HepG2 (cell line): ENCODE measurements around the gene ANKRD44. TPM values are rescaled to one million over a fixed set of nuclear protein-coding genes. Genes with fewer than 3 reads are reported as not detected.

ENCODE experiments used
- ATAC-seq: fragments of 200-7000 bp; cut with Tn5 transposase; 3 replicates; pipeline ENCODE4 v1.9.1; 2020; ENCODE audit warnings: mild to moderate bottlenecking, moderate library complexity
- BruUV-seq: library from RNA; stranded (reverse); fragments of 400-500 nt; replicated peaks from 2 replicates; lab custom pipeline; 2021; lab: Mats Ljungman, UMichigan
- CTCF ChIA-PET: fragments of 300-600 bp; formaldehyde crosslinking; extraction: SDS; loops from one replicate; lab custom pipeline; 2021; ENCODE audit warnings: low total read pairs, inconsistent platforms, low intra/inter-chr PET ratio; lab: Yijun Ruan, JAX
- POLR2A ChIA-PET: fragments of 350-600 bp; sonication (Branson Sonifier 250); formaldehyde crosslinking; loops from one replicate; lab custom pipeline; 2020; ENCODE audit warnings: antibody characterized with exemption, inconsistent platforms; lab: Yijun Ruan, JAX
- DNase-seq: peaks from one replicate; pipeline ENCODE4 v3.0.0-alpha.2; 2015; ENCODE audit warnings: low spot score
- FAIRE-seq: peaks from 3 replicates; lab custom pipeline; 2011; peaks lifted over from hg19 to GRCh38; lab: Jason Lieb, UNC
- H2AFZ ChIP-seq: one replicate; pipeline ENCODE4 v1.6.1; 2011; ENCODE audit warnings: low read length, inconsistent platforms
- H3K27ac ChIP-seq: fragments of 300-600 bp; 3 replicates; pipeline ENCODE4 v1.8.0; 2011; ENCODE audit warnings: mixed run types, mild to moderate bottlenecking, mixed read lengths, low read length, inconsistent platforms; ENCODE audit not compliant: insufficient read depth; ENCODE audit errors: extremely low read length
- H3K27me3 ChIP-seq, 2 experiments: fragments of 200-600 bp in 1 of 2; 2 replicates in 1 of 2; 3 replicates in 1 of 2; pipeline versions ENCODE4 v1.6.0 to v1.8.0; 2011; ENCODE audit warnings: low read length in 2 of 2, mild to moderate bottlenecking in 2 of 2, moderate library complexity in 2 of 2, inconsistent platforms in 1 of 2; ENCODE audit not compliant: insufficient read depth in 2 of 2, control insufficient read depth in 1 of 2
- H3K36me3 ChIP-seq, 2 experiments: fragments of 200-600 bp in 1 of 2; replicated peaks in 1 of 2; 2 replicates in 1 of 2; 3 replicates in 1 of 2; pipeline versions ENCODE4 v1.5.1 to v1.8.0; 2011; ENCODE audit warnings: low read length in 2 of 2, inconsistent platforms in 1 of 2; ENCODE audit not compliant: insufficient read depth in 2 of 2, control insufficient read depth in 1 of 2
- H3K4me1 ChIP-seq: 2 replicates; pipeline ENCODE4 v1.5.1; 2012; ENCODE audit warnings: low read length, inconsistent platforms; ENCODE audit not compliant: insufficient read depth
- H3K4me2 ChIP-seq: 2 replicates; pipeline ENCODE4 v1.6.0; 2011; ENCODE audit warnings: low read depth, low read length, inconsistent platforms
- H3K4me3 ChIP-seq, 3 experiments: fragments of 200-600 bp in 1 of 3; sonication (generic), shearing (Covaris generic) in 1 of 3; replicated peaks in 1 of 3; 2 replicates each; pipeline ENCODE4 v1.5.1; 2011 to 2016; ENCODE audit warnings: low read length in 3 of 3, inconsistent platforms in 2 of 3, low read depth in 2 of 3, mild to moderate bottlenecking in 2 of 3, control low read depth in 1 of 3, mixed read lengths in 1 of 3; ENCODE audit not compliant: insufficient read depth in 1 of 3
- H3K79me2 ChIP-seq: one replicate; pipeline ENCODE4 v1.6.1; 2011; ENCODE audit warnings: low read length, inconsistent platforms; ENCODE audit not compliant: insufficient read depth
- H3K9ac ChIP-seq: 2 replicates; pipeline ENCODE4 v1.6.0; 2011; ENCODE audit warnings: mild to moderate bottlenecking, low read depth, low read length, inconsistent platforms; ENCODE audit not compliant: insufficient read depth
- H3K9me3 ChIP-seq: 2 replicates; pipeline ENCODE4 v1.5.1; 2012; ENCODE audit warnings: mild to moderate bottlenecking, low read length
- H4K20me1 ChIP-seq: 2 replicates; pipeline ENCODE4 v1.6.0; 2011; ENCODE audit warnings: inconsistent platforms, mild to moderate bottlenecking, low read length, moderate library complexity; ENCODE audit not compliant: insufficient read depth
- ETV5 ChIP-seq: IDR thresholded peaks from 2 replicates; pipeline ENCODE4 v1.6.1; 2018; ENCODE audit warnings: missing biosample characterization, missing genetic modification reagents, inconsistent platforms, borderline replicate concordance
- GLI4 ChIP-seq: sonication (generic); formaldehyde crosslinking; IDR thresholded peaks from 2 replicates; pipeline ENCODE4 v1.5.1; 2020; ENCODE audit warnings: missing genetic modification reagents, mild to moderate bottlenecking, moderate library complexity, borderline replicate concordance
- PRMT3 ChIP-seq: sonication (generic); formaldehyde crosslinking; IDR thresholded peaks from 2 replicates; pipeline ENCODE4 v1.8.1; 2022; ENCODE audit warnings: low read depth, mild to moderate bottlenecking, moderate library complexity, missing genetic modification reagents, borderline replicate concordance
- STAG1 ChIP-seq: sonication (generic); formaldehyde crosslinking; IDR thresholded peaks from 2 replicates; pipeline ENCODE4 v1.4.0; 2020; ENCODE audit warnings: missing genetic modification reagents
- THYN1 ChIP-seq: sonication (generic); formaldehyde crosslinking; IDR thresholded peaks from 2 replicates; pipeline ENCODE4 v1.8.1; 2023; ENCODE audit warnings: low read depth, mild to moderate bottlenecking, moderate library complexity, missing genetic modification reagents, borderline replicate concordance
- ZNF343 ChIP-seq: sonication (generic); formaldehyde crosslinking; IDR thresholded peaks from 2 replicates; pipeline ENCODE4 v1.4.0; 2020; ENCODE audit warnings: mild to moderate bottlenecking, missing genetic modification reagents
- ZNF383 ChIP-seq: sonication (generic); formaldehyde crosslinking; IDR thresholded peaks from 2 replicates; pipeline ENCODE4 v1.4.0; 2020; ENCODE audit warnings: missing genetic modification reagents, mild to moderate bottlenecking, borderline replicate concordance
- ZNF777 ChIP-seq: sonication (generic); formaldehyde crosslinking; IDR thresholded peaks from 2 replicates; pipeline ENCODE4 v1.4.0; 2020; ENCODE audit warnings: missing genetic modification reagents
- ZZZ3 ChIP-seq: sonication (generic); formaldehyde crosslinking; IDR thresholded peaks from 2 replicates; pipeline ENCODE4 v1.4.0; 2020; ENCODE audit warnings: missing genetic modification reagents, mild to moderate bottlenecking, borderline replicate concordance
- in situ Hi-C: cut with HindIII; loops from 2 replicates; pipeline ENCODE4 v1.10.0; 2017; ENCODE audit warnings: low pct_unique_long_range_greater_than_20kb; ENCODE audit not compliant: extremely low pct_ligation_motif_present
- intact Hi-C: fragments of 100-400 bp; cut with micrococcal nuclease; formaldehyde crosslinking; loops from one replicate; pipeline ENCODE4 v1.10.0; 2022; ENCODE audit not compliant: unreplicated experiment
- polyA plus RNA-seq, 8 experiments: library from polyadenylated mRNA; depleted of rRNA in 3 of 8; stranded (reverse) in 7 of 8; unstranded in 1 of 8; fragments of >200 nt; fragmentation: Illumina TruSeq in 4 of 8; extraction: Trizol in 4 of 8; gene quantifications; 2 replicates each; pipeline versions ENCODE4 v1.2.1 to v1.2.3, GENCODE V29; 2011 to 2016; ENCODE audit warnings: low read depth in 4 of 8, missing spikeins in 1 of 8, mixed read lengths in 1 of 8; ENCODE audit not compliant: insufficient read depth in 1 of 8
- total RNA-seq, 5 experiments: library from RNA; depleted of rRNA; stranded (reverse); fragments of >200 nt; fragmentation: Illumina TruSeq; extraction: Trizol; gene quantifications; 2 replicates each; pipeline ENCODE4 v1.2.3, GENCODE V29; 2016; ENCODE audit warnings: low read depth in 1 of 5

The ANKRD44 gene
- total and polyA plus RNA-seq, 2 of the 13 experiments (the other 11 are each of a cell fraction or from before 2014, with no cell fraction given), result 0.04 to 0.11 TPM

- CTCF ChIA-PET, result no interaction called here
- H3K27me3 ChIP-seq, result 0 out of 5 replicates have a peak, but pooled peaks cover 0 to 3% of the 10 kb centered on the region in 2 experiments
- H3K4me2 ChIP-seq, result no peak overlapping the region
- no peak overlapping the region for H3K9ac ChIP-seq
- TF ChIP-seq ZNF777 (no peak), ZNF343 (CRISPR knock-in tag) (no peak), ETV5 (CRISPR knock-in tag) (no peak), ZNF383 (CRISPR knock-in tag) (no peak), PRMT3 (CRISPR knock-in tag) (no peak), THYN1 (no peak), STAG1 (CRISPR knock-in tag) (no peak), ZZZ3 (no peak), GLI4 (CRISPR knock-in tag) (no peak)
- FAIRE-seq (no peak), ATAC-seq (no peak), DNase-seq (no peak)
- no peaks in the 10 kb centered on the region for H3K4me1 ChIP-seq
- no TSS peak for BruUV-seq
- intact Hi-C loops (no loop called here), in situ Hi-C loops (no loop called here)
- H3K9me3 ChIP-seq, result no peaks in the 10 kb centered on the region
- H4K20me1 ChIP-seq, result no peaks in the 10 kb centered on the region
- no peak overlapping the region for H2AFZ ChIP-seq
- POLR2A ChIA-PET, result no interaction called here
- H3K36me3 ChIP-seq, result no peaks in the 10 kb centered on the region
- no peak overlapping the region for H3K27ac ChIP-seq
- no peak overlapping the region for H3K4me3 ChIP-seq
- H3K79me2 ChIP-seq, result no peaks in the 10 kb centered on the region
These were observed 40.8 kb downstream of the ANKRD44 start for GRCh38 chr2:197269815-197270214.
